HG03354 (cell line): ENCODE measurements around the gene MAPRE2.

Experiments used
- ATAC-seq: cut with Tn5 transposase; IDR thresholded peaks from one replicate; pipeline ENCODE4 v1.9.1; 2021; ENCODE audit warnings: mild to moderate bottlenecking; ENCODE audit not compliant: unreplicated experiment, poor library complexity, severe bottlenecking

The MAPRE2 gene

DNA sequence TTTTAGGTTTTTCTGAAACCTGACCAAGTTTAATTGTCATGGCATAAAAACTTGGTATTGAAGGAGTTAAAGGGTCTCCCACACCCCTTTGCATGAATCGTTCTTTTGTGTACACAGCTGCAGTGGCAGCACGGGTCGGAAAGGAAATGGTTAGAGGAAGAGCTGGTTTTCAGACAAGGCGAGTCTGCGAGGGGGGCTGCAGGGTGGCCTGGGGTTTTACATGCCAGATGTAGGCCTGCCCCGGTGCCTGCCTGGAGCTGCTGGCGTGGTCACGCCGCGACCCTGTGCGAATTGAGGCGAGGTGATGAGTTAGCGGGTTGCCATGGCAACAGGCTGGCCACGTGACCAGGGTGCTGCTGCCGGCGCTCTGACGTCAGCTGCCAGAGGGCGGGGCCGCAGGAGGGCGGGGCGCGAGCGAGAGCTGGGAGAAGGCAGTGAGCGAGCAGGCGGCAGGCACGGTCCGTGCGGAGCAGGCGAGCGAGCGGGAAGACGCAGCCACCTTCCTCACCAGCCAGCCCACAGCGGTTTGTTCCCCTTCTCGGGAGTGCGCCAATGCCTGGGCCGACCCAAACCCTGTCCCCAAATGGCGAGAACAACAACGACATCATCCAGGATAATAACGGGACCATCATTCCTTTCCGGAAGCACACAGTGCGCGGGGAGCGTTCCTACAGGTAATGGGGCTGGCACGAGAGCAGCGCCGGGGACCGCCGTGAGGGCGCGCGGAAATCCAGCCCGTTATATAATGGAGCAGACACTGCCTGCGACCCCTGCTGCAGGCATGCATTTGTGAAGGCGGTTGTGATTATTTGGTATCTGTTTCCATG is at the start of gene MAPRE2:
Gene MAPRE2, plus strand, starts transcription at position 426 of the 827 bp plus-strand sequence. Its CDS starts 127 bp downstream, at position 553.
- peak; percentile 87 for ATAC-seq

DNA sequence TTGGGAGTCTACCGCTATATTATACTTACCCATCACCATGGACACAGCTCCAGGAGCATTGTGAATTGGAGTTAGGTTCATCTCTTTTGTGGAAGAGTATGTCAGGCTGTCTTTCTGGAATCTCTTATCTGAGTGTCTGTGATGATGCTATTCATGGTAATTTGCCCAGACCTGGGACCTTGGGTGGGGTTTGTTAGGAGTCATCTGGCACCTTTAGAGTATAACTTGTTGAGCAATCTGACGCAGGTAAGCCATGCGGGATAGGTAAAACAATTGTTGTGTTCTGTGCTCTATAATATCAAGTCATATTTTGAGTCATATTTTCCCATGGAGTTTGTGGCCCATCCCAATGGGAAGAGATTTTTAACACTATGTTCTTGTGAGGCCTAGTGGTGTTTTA is 49.7 kb upstream of the MAPRE2 start:
- no peak for ATAC-seq

DNA sequence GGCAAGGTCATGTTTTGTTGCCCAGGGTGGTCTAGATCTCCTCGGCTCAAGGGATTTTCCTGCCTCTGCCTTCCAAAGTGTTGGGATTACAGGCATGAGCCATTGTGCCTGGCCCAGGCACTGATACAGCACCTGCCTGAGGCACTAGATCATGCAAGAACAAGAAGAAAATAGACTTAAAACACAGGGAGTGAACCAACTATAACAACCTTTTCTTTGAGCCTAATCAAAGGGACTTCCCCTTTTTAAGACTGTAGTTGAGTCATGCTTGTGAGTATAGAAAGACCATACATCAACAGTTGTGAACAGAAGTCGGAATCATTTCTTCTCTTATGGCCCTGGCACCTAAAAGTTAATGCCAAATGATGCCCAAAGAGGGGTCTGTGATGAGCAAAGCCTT is 47.9 kb upstream of the MAPRE2 start:
- ATAC-seq: no peak

DNA sequence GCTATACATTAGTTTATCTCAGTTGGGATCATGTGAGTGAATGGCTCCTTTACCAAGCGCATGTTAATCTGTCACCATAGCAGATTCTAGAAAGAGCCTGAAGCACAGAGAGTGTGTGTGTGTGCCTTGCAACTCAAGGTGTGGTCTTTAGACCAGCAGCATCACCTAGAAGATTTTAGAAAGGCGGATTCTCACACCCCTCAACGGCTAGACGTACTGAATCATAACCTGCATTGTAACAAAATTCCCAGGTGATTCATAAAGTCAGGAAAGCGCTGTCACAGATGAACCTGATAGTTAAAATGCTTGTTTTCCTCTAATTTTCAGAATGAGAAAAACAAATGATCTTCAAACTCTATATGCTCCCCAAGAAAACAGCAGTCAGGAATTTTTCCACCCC is 45.5 kb upstream of the MAPRE2 start:
- ATAC-seq: no peak

DNA sequence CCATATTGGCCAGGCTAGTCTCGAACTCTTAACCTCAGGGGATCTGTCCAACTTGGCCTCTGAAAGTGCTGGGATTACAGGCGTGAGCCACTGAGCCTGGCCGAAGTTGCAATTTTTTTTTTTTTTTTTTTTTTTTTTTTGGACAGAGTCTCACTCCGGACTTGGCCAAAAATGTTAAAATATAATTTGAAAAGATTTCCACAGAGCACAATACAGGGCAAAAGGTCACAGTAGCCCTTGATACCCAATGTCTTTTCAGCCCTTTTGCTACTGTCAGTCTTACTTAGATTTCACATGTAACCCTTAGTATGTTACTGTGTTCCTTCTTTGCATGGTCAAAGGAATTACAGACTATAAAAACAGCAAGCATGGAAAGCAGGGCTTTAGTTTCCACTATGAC is 42.6 kb upstream of the MAPRE2 start:
- ATAC-seq: no peak

DNA sequence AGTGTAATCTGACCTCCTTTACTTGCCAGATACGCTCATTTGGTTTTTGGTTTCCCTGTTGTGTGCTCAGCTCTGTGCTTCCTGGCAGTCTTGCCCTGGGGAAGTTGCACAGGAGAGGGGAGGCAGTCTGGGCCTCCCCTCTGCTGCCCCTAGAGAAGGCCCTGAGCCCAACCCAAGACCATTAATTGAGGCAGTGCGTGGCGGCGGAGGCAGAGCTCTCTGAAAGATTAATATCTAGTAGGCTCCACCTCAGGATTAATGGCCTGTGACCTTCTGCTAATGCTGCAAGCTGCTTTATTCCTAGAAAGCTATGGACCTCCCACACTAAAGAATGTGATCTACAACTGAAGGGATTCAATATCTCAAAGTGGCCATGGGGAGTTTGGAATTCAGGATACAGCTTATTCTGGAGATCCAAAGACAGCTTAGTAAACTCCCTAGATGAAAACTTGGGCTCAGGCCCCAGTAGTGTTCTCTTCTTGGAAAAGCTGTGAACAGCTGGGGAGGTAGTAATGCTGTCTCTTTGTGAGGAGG is 41.4 kb upstream of the MAPRE2 start:
- no peak for ATAC-seq

DNA sequence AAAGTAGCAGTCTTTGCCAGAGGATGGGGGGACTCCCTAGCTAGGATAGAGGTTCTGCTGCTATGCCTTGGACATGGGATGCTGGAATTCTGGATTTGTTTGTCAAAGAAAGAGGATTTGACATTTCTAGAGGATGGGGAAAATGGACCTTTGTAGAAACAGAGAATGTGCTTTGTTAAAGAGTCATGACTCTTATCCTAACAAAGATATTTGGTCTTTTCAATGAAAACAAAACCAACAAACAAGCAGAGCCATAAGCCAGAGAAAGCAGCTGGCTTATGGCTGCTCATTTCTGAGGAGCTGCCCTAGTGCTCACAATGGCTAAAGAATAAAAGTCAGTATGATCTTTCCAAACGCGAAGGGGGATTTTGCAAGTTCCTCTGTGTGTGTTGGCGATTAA is 40.8 kb upstream of the MAPRE2 start:
- no peak for ATAC-seq

DNA sequence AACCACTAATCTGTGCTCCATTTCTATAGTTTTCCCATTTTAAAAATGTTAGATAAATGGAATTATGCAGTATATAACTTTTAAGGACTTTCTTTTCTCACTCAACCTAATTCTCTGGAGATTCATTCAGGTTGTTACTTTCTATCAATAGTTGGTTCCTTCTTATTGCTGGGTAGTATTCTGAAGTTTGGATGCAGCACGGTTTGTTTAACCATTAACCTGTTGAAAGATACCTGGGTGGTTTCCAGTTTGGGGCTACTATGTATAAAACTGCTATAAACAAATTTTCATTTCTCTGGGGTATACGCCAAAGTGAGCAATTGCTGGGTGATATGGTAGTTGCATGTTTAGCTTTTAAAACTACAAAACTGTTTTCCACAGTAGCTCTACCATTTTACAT is 39.1 kb upstream of the MAPRE2 start:
- ATAC-seq: no peak

DNA sequence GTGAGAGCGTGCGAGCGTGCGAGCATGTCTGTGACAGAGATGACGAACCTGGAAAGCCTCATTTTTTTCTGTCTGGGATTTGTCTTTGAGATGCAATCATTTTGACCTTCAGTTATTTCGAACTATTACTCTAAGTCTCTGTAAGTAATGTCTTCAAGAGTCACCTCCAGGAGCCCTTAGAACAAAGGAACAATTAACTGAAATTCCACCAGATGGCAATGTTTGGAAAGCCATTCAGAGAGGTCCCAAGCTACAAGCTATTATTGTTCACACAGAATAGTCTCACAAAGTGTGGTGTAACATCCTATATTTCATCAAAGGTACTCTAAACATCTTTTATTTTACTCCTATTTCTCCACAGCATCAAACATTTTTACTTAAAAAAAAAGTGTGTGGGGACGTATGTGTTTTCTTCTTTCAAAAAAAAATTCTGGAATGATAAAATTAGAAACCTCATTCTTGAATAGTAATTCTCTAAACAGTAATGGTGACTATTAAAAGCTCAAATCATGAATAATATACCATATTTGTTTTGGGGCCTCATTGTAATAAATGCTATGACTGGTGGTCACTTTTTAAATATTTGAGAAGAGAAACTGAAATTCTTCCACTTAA is 35.1 kb upstream of the MAPRE2 start:
- peak; percentile 88 for ATAC-seq

DNA sequence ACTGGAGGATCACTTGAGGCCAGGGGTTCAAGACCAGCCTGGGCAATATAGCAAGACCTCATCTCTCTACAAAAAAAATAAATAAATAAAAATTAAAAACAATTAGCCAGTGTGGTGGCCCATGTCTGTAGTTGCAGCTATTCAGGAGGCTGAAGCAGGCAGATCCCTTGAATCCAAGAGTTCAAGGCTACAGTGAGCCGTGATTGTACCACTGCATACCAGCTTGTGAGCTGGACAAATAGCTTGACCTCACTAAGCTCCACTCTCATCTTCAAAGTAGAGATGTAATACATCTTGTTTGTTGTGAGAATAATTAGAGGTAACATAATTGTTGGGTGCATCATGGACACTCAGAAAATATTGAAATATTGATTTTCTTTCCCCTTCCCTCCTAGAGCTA is 31.1 kb upstream of the MAPRE2 start:
- ATAC-seq: no peak

DNA sequence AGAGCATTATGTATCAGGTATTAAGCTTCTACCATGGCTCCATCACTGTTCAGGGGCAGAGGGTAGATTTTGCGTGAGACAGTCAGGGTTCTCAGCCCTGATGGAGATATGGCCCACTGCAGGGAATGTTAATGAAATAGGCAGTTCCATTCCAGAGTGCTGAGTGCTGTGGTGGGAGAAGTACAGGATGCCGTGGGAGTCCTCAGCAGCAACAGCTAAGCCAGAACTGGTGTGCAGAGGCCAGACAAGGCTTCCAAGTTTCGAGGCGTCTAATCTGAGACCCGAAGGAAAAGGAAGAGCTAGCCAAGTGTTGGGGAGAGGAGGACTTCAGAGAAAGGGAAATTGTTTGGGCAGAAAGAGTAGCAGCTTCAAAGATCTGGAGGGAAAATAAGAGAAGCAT is 30.2 kb upstream of the MAPRE2 start:
- no peak for ATAC-seq

DNA sequence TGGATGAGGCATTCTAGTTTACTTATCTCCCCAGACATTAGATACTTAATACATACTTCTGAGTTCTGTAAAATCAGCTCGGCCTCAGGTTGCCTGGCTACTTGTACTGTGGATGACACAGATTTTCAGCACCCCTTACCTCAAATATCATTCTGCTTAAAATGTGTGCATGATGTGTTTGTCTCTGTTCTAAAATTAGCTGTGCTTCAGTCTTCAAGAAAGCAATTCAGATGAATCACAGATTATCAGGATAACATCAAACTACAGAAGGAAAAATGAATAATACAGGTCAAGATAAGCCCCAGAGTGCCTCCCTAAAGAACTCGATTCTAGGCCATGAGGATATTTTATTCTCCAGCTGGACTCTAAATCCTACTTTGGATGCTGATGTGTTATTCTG is 21.3 kb upstream of the MAPRE2 start:
- no peak for ATAC-seq

DNA sequence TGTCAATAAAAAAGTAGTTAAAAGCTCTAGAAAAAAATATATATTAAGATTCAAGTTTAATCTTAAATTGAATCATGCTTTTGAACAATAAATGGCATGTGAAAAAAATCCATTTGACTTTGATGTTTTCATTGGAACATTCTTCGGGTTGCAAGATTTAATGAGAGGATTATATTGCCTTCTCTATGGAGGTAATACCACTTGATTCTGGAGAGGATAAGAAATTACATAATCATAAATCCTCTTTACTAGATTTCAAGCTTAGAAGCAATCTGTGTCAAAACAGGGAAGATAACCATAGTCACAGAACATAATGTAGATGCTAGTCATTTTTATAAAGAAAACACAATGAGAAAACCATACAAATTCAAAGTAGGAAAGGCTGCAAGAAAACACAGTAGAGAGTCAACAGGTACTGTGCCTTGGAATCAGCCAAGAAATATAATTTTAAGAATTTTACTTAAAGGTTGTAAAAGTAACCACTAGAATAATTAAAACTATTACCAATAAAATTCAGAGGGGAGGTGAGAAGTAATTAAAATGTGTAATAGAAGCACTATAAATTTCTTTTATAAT is 18.7 kb upstream of the MAPRE2 start:
- ATAC-seq: no peak

DNA sequence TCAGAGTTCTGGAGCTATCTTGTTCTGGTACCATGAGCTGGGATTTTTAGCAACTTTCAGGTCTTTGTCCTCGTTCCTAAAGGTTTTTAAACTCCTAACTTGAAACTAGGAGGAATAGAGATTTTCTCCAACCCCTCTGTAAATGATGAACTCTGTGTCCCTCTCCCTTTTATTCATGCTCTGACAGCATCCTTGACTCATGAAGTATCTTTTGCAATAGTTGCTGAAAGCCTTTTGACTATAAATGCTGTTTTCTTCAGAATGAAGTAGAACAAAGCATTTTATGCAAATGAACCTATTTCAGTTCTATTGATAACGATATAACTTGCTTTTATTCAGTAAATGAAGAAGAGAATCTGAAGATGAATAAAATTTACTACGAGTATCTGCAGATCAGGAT is 17.0 kb upstream of the MAPRE2 start:
- ATAC-seq: no peak

DNA sequence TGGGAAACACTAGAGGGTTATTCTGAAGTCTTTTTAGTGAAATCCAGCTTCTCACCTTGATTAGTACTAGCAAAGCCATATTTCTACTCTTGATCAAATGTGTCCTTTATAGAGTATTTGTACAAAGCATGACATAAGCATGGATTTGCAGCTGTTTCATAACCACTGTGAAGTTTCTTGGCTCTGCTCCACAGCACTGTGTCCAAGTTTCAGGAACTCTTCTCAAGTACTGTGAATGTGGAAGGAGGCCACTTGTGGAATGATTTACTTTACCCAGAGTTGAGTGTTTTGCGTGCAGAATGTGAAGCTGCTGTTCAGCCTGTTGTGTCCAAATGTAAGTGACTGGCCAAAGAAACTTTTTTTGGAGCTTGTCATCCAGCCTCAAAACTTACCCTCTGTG is 16.2 kb upstream of the MAPRE2 start:
- no peak for ATAC-seq

DNA sequence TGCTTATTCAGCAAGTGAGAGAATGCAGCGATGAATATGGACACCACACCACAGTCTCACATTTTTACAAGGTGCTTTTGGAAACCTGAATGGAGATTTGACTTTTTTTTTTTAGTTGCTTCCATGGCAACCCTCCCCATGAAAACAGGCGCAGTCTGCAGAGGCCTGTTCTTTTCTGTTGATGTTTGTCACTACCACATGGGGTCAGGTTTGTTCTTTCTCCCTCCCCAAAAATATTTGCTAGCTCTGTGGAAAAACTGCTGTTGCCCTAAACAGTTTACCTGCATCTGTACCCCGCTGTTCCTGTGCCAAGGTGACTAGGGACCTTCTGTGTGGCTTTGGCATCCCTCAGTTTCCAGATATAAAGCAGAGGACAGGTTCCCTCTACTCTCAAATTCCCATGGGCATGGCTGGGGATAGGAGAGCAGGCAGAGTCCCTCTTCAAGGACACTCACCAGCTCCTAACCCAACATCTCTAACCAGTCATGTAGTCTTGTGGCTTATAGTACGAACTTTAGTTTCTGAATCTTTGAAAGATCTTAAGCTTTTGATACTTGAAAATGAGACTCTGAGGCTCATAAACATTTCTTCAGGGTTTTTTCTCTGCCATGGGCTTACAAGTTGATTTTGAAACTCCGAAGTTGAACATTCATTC is 14.7 kb upstream of the MAPRE2 start:
- peak; percentile 51 for ATAC-seq

DNA sequence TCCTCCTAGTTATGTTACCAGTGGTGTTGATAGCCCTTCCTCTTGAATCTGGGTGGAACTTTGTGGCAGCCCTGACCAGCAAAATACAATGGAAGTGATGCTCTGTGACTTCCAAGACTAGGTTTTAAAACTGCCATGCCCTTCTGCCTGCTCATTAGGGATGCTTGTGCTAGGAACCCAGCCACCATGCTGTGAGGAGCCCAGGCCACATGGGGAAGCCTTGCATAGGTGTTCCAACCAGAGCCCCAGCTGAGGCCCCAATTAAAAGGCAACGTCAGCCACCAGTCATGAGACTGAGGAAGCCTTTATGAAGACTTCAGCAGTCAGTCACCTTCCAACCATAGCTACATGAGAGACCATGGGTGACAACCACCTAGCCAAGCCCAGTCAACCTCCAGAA is 14.0 kb upstream of the MAPRE2 start:
- ATAC-seq: no peak

DNA sequence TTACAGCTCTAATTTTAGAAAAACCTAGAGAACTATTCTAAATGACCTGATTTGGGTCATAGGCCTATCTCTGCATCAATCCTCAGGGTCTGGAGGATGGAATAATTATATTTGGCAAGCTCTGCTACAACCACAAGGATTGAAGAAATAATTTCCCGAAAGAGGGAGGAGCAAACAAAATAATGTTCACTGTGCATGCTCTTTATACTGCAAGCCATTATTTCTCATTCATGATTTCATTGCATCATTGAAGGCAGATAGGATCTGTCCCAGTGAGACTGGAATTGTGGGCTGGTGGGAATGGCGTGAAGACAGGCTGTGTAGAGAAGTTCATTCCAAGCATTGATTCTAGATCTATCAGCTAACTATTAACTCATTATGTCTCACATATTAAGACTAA is 12.7 kb upstream of the MAPRE2 start:
- no peak for ATAC-seq

DNA sequence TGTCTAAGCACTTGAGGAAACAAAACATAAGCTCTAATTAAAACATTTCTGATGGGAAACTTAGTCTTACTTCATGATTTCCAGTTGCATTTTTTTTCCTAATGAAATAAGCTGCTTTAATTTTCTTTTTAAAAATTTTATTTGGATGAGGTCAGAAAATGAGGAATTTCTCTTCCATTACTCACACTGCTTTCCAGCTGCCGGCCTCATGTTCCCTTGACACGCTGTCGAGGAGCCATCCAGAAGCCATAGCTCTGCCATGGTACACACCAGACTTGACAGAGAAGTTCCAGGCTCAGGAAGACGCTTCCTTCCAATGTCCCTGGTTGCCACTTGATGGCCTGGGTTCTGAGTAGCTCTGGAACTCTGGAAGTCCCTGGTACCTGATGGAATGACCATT is 12.1 kb upstream of the MAPRE2 start:
- no peak for ATAC-seq

DNA sequence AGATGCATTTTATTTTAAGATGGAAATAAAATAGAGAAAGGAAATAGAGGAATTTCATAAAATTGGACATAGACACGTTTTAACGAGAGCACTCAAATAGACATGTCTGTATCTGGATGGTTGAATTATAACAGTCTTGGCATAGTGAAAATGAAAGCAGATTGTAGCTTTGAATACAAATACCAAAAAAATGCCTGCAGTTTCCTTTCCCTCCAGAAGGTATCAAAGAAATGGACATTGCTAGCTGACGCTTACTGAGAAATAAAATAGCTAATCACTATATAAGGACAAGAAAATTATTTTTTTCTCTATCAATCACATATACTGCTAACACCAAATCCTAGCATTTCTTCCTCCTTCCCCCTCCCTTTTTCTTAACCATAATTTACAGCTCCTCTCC is 11.4 kb upstream of the MAPRE2 start:
- peak; percentile 88 for ATAC-seq
